Measurements from ENCODE around the gene ZNF92.
A peak's percentile ranks its signal among the peaks of the same experiment; 100 is the strongest.
"Not testable (repeated sequence)": the region's sequence is repeated elsewhere in the genome, so short reads cannot be mapped to it uniquely, and the experiment has no call there.

The ZNF92 gene

GRCh38 chr7:65373608-65374351 lies at the start of gene ZNF92:
TSS of gene ZNF92 (plus strand) at chr7:65373855. CDS start at chr7:65373998, 143 bp downstream.
- DNase-seq, result peak; percentile 96

DNA sequence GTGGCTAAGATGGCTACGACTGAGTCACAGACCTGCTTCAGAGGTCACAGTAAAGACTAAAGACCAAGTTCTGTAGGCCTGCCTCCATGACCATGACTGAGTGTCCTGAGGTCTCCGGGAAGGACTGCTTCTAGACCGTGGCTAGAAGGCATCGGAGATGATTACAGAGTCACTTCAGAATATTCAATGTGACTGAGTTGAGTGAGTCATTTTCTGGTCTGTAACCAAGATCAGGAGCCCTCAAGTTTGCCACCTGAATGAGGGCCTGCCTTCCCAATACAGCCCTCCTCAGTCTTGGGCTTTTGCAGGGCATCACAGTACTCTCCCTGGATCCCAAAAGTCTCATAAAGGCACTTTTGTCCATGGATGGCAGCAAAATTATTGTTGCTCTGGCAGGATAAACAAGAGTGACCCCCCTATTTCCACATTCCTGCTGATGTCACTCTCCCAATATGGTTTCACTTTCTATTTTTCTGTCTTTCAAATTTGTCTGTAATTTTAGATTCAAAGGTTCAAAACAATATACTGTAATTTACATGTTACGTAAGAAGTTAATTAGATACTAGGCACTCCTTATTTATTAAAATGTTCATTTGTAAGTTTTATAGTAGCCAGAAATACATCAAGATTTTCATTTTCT lies 47.7 kb upstream of the ZNF92 start:
- no peak for DNase-seq

GRCh38 chr7:65338346-65338745 lies 35.3 kb upstream of the ZNF92 start:
- DNase-seq, result no peak

DNA sequence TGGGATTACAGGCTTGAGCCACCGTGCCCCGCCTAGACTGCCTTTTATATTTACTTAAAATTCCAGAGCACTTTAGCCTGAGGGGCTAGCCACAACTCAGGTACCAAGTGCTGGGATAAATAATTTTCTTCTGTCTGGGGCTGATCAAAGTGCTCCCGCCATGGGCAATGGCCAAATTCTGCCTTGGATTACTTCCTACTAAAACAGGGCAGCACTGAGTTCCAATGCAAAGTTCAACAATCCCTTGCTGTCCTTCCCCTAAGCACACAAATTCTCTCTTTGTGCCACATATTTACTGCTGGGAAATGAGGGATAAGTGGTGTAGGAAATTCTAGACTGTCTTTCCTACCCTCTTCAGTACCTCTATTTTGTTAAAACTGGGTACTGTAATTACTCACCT lies 34.4 kb upstream of the ZNF92 start:
- DNase-seq, result no peak

DNA sequence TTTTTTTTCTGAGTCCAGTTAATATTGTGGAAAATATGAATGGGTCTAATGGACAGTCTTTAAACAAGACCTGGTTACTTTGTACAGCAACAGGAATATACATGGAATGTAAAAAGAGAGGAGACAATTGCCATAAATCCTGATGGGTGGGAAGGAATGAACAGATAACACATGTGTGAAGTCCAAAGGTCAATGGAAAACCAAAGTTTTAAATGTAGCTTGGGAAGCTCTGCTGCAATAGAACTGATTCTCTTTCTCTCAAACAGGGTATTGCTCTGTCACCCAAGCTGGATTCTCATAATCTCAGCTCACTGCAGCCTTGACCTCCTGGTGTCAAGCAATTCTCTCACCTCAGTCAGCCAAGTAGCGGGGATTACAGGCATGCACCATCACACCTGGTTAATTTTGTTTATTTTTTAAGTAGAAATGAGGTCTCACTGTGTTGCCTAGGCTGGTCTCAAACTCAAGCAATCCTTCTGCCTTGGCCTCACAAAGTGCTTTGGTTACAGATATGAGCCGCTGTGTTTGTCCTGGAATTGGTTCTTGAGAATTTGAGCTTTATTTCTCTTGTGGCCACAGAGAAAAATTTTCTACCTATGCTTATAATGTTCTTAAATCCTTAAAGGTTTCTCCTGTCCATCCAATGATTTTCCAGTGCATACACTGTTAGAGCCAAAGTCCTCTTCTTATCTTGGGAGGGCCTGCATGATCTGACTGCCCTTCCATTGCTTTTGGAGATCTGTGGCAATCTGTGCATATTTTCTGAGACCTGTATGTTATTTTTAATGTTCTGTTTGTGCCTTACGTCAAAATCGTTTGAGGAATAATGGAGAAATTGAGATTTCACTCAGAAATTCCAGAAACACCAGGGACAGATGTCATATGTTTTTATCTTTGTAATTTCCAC lies 30.7 kb upstream of the ZNF92 start:
- DNase-seq, result no peak

DNA sequence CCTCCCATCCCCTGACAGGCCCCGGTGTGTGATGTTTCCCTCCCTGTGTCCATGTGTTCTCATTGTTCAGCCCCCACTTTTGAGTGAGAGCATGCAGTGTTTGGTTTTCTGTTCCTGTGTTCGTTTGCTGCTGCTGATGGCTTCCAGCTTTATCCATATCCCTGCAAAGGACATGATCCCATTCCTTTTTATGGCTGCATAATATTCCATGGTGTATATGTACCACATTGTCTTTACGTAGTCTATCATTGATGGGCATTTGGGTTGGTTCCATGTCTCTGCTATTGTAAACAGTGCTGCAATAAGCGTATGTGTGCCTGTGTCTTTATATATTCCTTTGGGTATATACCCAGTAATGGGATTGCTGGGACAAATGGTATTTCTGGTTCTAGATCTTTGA lies 29.1 kb upstream of the ZNF92 start:
- DNase-seq, result not testable (repeated sequence)

DNA sequence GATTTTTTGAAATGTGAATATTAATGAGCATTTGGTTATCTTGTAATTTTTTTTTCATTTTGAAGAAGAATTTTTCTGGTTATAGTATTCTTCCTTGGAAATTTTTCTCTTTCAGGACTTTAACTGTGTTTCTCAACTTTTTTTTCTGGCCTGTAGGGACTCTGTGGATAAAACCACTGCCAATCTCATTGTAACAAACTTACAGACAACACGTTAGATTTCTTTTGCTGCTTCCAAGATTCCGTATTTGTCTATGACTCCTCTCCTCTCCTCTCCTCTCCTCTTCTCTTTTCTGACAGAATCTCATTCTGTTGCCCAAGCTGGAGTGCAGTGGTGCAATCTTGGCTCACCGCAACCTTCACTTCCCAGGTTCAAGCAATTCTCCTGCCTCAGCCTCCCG lies 19.4 kb upstream of the ZNF92 start:
- DNase-seq, result no peak

DNA sequence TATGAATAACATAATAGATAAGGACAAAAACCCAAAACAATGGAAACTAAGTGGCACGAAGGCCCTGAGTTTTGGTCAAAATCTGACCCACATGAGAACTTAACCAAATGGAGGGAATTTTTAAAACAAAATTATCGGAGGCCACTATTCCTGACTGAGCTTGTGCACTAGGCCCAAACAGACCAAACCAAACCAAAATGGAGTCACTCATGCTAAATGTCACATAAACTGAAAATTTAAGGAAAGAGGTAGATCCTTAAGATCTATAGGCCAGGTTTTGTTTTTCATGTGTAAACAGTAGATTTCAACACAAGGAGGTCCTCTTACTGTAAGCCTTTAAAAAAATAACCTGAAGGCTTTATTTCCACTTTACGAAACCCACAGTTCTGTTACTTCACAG lies 3.8 kb upstream of the ZNF92 start:
- DNase-seq, result no peak

DNA sequence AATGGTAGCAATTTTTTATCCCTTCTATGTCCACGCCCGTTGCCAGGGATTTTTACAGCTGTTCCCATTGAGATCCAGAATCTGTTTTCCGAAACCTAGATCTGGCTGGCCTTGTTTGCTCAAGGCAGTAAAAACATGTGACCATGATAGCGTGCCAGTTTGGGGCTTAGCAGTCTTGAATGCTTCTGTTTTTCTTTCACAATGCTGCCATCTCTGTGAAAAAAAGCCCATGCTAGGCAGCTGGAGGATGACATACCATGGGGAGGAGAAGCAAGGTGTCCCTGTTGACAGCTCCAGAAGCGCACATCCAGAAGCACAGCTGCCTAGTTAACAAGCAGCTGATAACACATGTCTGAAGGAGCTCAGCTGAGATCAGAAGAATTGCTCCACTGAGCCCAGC lies 2.2 kb upstream of the ZNF92 start:
- no peak for DNase-seq

- no peak for DNase-seq
Observed at GRCh38 chr7:65379318-65379717, 5.7 kb downstream of the ZNF92 start.

- no peak for DNase-seq
Observed at GRCh38 chr7:65381742-65382141, 8.1 kb downstream of the ZNF92 start.

DNA sequence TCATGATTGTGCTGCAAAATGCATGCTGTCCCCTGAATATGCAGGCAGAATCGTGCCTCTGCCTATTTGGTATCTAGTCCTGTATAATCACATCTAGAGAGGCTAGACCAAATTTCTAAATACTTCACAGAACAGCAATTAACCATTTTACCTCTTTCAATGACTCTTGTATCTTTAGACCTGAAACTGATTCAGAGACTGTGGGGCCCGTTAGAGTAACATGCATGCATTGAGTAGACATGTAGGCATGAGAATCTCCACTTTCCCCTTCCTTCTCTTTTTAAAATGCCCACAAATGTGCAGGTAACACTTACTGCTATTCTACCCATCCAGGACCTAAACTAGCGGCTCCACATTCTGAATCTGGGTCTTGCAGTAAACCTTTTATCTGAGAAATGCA lies 8.8 kb downstream of the ZNF92 start:
- DNase-seq, result no peak

- no peak for DNase-seq
Observed at GRCh38 chr7:65387891-65388290, 14.2 kb downstream of the ZNF92 start.

DNA sequence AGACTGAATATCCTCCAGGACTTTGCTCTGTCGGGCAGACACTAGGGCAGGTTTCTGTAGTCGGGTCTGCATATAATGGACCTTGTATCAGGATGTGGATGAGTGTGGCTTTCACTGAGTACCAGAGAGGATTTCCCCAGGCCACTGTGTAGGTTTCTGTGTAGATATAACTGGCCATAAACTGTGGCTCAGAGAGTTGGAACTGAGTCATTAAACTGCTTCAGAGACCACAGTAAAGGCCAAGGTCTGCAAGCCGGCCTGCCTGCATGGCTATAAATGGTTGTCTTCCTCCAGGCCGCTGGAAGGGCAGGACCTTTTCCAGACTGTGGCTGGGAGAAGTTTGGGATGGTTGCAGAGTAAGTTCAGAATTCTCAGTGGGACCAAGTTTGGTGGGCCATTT lies 16.9 kb downstream of the ZNF92 start:
- no peak for DNase-seq

DNA sequence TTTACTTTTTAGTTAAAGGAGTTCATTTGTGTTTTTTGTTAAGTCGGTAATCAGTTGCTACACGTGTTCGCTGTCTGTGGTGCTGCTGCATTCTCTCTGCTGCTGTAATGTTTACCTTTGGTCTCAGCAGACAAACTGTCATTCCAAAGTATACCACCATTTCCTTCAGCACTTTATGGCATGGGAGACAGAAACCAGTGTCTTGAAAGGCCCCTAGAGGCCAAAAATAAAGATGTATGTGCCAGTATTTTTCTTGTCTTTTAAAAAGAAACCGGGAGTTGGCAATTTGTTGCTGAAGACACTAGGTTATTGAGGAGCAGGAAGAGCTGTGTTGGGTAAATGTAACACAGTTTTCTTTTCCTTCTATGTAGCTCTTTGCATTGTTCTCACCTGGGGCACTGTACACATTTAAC lies 24.1 kb downstream of the ZNF92 start:
- DNase-seq, result no peak

DNA sequence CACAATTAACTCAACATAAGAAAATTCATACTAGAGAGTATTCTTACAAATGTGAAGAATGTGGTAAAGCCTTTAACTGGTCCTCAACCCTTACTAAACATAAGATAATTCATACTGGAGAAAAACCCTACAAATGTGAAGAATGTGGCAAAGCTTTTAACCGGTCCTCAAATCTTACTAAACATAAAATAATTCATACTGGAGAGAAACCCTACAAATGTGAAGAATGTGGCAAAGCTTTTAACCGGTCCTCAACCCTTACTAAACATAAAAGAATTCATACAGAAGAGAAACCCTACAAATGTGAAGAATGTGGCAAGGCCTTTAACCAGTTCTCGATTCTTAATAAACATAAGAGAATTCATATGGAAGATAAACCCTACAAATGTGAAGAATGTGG lies 25.0 kb downstream of the ZNF92 start:
- DNase-seq, result not testable (repeated sequence)

DNA sequence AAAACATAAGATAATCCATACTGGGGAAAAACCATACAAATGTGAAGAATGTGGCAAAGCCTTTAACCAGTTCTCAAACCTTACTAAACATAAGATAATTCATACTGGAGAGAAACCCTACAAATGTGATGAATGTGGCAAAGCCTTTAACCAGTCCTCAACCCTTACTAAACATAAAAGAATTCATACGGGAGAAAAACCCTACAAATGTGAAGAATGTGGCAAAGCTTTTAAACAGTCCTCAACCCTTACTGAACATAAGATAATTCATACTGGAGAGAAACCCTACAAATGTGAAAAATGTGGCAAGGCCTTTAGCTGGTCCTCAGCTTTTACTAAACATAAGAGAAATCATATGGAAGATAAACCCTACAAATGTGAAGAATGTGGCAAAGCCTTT lies 25.4 kb downstream of the ZNF92 start:
- DNase-seq, result not testable (repeated sequence)

DNA sequence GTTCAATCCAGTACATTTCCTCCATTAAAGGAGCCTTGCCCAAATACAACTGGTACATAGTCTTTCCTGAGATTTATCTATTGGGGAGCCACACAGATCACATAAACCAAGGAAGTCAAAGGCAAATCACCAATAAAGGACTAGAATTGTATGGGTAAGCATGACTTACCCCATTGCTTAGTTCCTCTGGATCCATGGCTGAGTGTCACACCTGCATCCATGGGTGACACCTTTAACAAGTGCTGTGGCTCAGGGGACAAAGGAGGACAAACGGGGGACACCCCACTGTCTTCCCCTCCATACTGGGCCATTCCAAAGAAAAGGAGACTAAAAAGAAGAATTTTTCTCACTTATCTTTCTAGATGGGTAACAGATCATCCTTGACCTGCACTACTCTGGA lies 30.4 kb downstream of the ZNF92 start:
- no peak for DNase-seq

- DNase-seq, result not testable (repeated sequence)
Observed at GRCh38 chr7:65406706-65407105, 33.1 kb downstream of the ZNF92 start.

GRCh38 chr7:65409363-65409762 lies 35.7 kb downstream of the ZNF92 start:
- no peak for DNase-seq

- DNase-seq, result no peak
Observed at GRCh38 chr7:65411249-65411648, 37.6 kb downstream of the ZNF92 start.

- DNase-seq, result no peak
Observed at GRCh38 chr7:65422670-65423069, 49.0 kb downstream of the ZNF92 start.

GRCh38 chr7:65423286-65423685 lies 49.6 kb downstream of the ZNF92 start:
- DNase-seq, result not testable (repeated sequence)
